ENCODE data around the gene PPHLN1. TPM values are rescaled to one million over a fixed set of nuclear protein-coding genes. Genes with fewer than 3 reads are reported as not detected.

Gene PPHLN1
- total and polyA plus RNA-seq, 2 donors (not counting 1 experiment from before 2014, with no cell fraction given): 48.8 to 104 TPM

GRCh38 chr12:42332301-42333285 is 6.6 kb downstream of the PPHLN1 start:
- Mint-ChIP-seq H3K27ac (no peak overlapping the region), H3K4me3 (no peak overlapping the region), H3K9me3 (ENCODE audit: insufficient read depth) (no peaks in the 10 kb centered on the region), H3K4me1 (peaks cover 57% of the 10 kb centered on the region), H3K27me3 (no peaks in the 10 kb centered on the region)
- intact Hi-C loops (cut with micrococcal nuclease): loop anchor here (1.0 to 5.0 kb wide), 5 partner anchors 40 to 1070 kb away; no protein-coding TSS in a partner anchor
- H3K27me3 ChIP-seq (replicated peaks in 1 of 4; ENCODE audit: control extremely low read depth in 1 of 4, control insufficient read depth in 3 of 4, insufficient read depth in 4 of 4, low read length in 3 of 4): no peaks in the 10 kb centered on the region
- H3K27ac ChIP-seq (ENCODE audit: low read length in 2 of 2): peak overlapping the region in 1 of 2 donors; percentile 6
- peaks cover 5 to 18% of the 10 kb centered on the region in 2 experiments for H3K36me3 ChIP-seq (replicated peaks in 1 of 2; ENCODE audit: control extremely low read depth in 1 of 2, control insufficient read depth in 1 of 2, extremely low read depth in 1 of 2, insufficient read depth in 2 of 2, low read length in 1 of 2)
- CTCF ChIA-PET: interaction anchor here (0.6 to 3.0 kb wide), 22 partner anchors 7 to 1711 kb away, joined by 3 to 16 read pairs (median 3); partner anchors contain the start of gene GXYLT1
- ATAC-seq (ENCODE audit: low read depth) (peak; percentile 45), DNase-seq (peak; percentile 62)
- no CpG with 5 or more reads among the region's 4 CpGs for WGBS (ENCODE audit: insufficient coverage)
- no peak overlapping the region for H3K9ac ChIP-seq (ENCODE audit: low read length)
- peak; percentile 79 for TF ChIP-seq CTCF (IDR thresholded peaks at IDR 0.05)
- no peak for TF ChIP-seq EZH2 (IDR thresholded peaks at IDR 0.05; ENCODE audit: borderline replicate concordance, insufficient read depth, low read depth, low read length, poor library complexity, severe bottlenecking)
- no peak overlapping the region for H3K4me3 ChIP-seq (ENCODE audit: control extremely low read depth in 1 of 5, extremely low read depth in 1 of 5, insufficient read depth in 1 of 5, low read depth in 2 of 5, low read length in 4 of 5)
- POLR2A ChIA-PET: no interaction called here
- peaks cover 96% of the 10 kb centered on the region for H3K79me2 ChIP-seq (ENCODE audit: control insufficient read depth, insufficient read depth, low read length)
- peaks cover 56% of the 10 kb centered on the region for H4K20me1 ChIP-seq (ENCODE audit: control insufficient read depth, insufficient read depth, low read length, poor library complexity, severe bottlenecking)
- H3K4me2 ChIP-seq (replicated peaks; ENCODE audit: low read depth, low read length, poor library complexity, severe bottlenecking): no peak overlapping the region
- no peak overlapping the region for H2AFZ ChIP-seq (ENCODE audit: insufficient read depth, low read depth, low read length, poor library complexity, severe bottlenecking)
- no peaks in the 10 kb centered on the region for H3K9me3 ChIP-seq (ENCODE audit: control extremely low read depth in 1 of 3, control insufficient read depth in 2 of 3, insufficient read depth in 1 of 3, low read length in 2 of 3)
- H3K4me1 ChIP-seq (ENCODE audit: control insufficient read depth in 2 of 2, insufficient read depth in 2 of 2, low read length in 2 of 2): peaks cover 20 to 23% of the 10 kb centered on the region in 2 donors

- intact Hi-C loops (cut with micrococcal nuclease): no loop called here
- no peaks in the 10 kb centered on the region for H3K9me3 Mint-ChIP-seq (ENCODE audit: insufficient read depth)
These were observed 10.3 kb downstream of the PPHLN1 start for GRCh38 chr12:42336286-42336685.

More at GRCh38 chr12:42336286-42336685, 10.3 kb downstream of the PPHLN1 start:
- Histone ChIP-seq H3K4me2 (replicated peaks; ENCODE audit: low read depth, low read length, poor library complexity, severe bottlenecking) (no peak overlapping the region), H3K27ac (ENCODE audit: low read length in 2 of 2) (no peak overlapping the region), H2AFZ (ENCODE audit: insufficient read depth, low read depth, low read length, poor library complexity, severe bottlenecking) (no peak overlapping the region), H3K4me3 (ENCODE audit: control extremely low read depth in 1 of 5, extremely low read depth in 1 of 5, insufficient read depth in 1 of 5, low read depth in 2 of 5, low read length in 4 of 5) (no peak overlapping the region), H4K20me1 (ENCODE audit: control insufficient read depth, insufficient read depth, low read length, poor library complexity, severe bottlenecking) (peaks cover 39% of the 10 kb centered on the region), H3K79me2 (ENCODE audit: control insufficient read depth, insufficient read depth, low read length) (peaks cover 95% of the 10 kb centered on the region), H3K27me3 (replicated peaks in 1 of 4; ENCODE audit: control extremely low read depth in 1 of 4, control insufficient read depth in 3 of 4, insufficient read depth in 4 of 4, low read length in 3 of 4) (no peaks in the 10 kb centered on the region), H3K9ac (ENCODE audit: low read length) (no peak overlapping the region), H3K36me3 (replicated peaks in 1 of 2; ENCODE audit: control extremely low read depth in 1 of 2, control insufficient read depth in 1 of 2, extremely low read depth in 1 of 2, insufficient read depth in 2 of 2, low read length in 1 of 2) (peaks cover 6 to 26% of the 10 kb centered on the region in 2 experiments), H3K4me1 (ENCODE audit: control insufficient read depth in 2 of 2, insufficient read depth in 2 of 2, low read length in 2 of 2) (peaks cover 0 to 11% of the 10 kb centered on the region in 2 donors), H3K9me3 (ENCODE audit: control extremely low read depth in 1 of 3, control insufficient read depth in 2 of 3, insufficient read depth in 1 of 3, low read length in 2 of 3) (no peaks in the 10 kb centered on the region)
- ChIA-PET CTCF (interaction anchor here (1.4 to 1.7 kb wide), 2 partner anchors 36 to 1073 kb away, joined by 3 to 5 read pairs; no protein-coding TSS in a partner anchor), POLR2A (no interaction called here)
- Mint-ChIP-seq H3K27me3 (no peaks in the 10 kb centered on the region), H3K27ac (no peak overlapping the region), H3K4me1 (peaks cover 39% of the 10 kb centered on the region), H3K4me3 (no peak overlapping the region)
- no CpG with 5 or more reads among the region's 1 CpG for WGBS (ENCODE audit: insufficient coverage)
- ATAC-seq (ENCODE audit: low read depth) (no peak), DNase-seq (no peak)
- TF ChIP-seq CTCF (IDR thresholded peaks at IDR 0.05) (no peak), EZH2 (IDR thresholded peaks at IDR 0.05; ENCODE audit: borderline replicate concordance, insufficient read depth, low read depth, low read length, poor library complexity, severe bottlenecking) (no peak)

All from B cell (primary cell).